GM10248 (cell line): ENCODE results near the gene SLC44A1.
A peak's percentile ranks its signal among the peaks of the same experiment; 100 is the strongest.

Source experiments
- CTCF ChIA-PET: fragments of 300-600 bp; sonication (Branson Sonifier 250); formaldehyde crosslinking; extraction: SDS; loops from one replicate; lab custom pipeline; 2021; ENCODE audit warnings: antibody characterized with exemption; lab: Yijun Ruan, JAX
- POLR2A ChIA-PET: fragments of 350-650 bp; sonication (Branson Sonifier 250); formaldehyde crosslinking; extraction: SDS; loops from one replicate; lab custom pipeline; 2020; ENCODE audit warnings: antibody characterized with exemption; lab: Yijun Ruan, JAX
- DNase-seq: peaks from one replicate; pipeline ENCODE4 v3.0.0; 2012; ENCODE audit errors: extremely low spot score
- TF ChIP-seq, protein P1 (sequence below): IDR thresholded peaks from 2 replicates; pipeline ENCODE4 v1.5.1; 2012; ENCODE audit warnings: mild to moderate bottlenecking, low read depth; ENCODE audit errors: extremely low read depth, missing control alignments, control extremely low read depth

SLC44A1 gene

DNA sequence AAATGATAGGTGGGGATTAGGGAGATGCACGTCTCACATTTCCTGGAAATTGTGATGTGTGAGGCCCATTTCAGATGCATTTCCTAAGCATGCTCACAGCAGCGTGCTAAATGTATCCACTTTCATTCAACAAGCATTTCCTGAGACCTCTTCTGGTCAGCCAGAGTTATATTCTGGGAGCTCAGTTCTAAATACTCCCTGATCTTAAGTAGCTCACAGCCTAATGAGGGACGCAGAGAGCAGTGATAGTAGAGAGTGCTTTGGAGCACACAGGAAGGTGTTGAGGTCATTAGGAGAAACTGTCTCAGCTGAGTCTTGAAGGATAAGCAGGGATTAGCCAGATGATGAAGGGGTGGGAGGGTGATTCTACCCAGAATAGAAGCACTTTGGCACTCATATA lies 157.2 kb downstream of the SLC44A1 start:
- TF ChIP-seq, protein P1, sequence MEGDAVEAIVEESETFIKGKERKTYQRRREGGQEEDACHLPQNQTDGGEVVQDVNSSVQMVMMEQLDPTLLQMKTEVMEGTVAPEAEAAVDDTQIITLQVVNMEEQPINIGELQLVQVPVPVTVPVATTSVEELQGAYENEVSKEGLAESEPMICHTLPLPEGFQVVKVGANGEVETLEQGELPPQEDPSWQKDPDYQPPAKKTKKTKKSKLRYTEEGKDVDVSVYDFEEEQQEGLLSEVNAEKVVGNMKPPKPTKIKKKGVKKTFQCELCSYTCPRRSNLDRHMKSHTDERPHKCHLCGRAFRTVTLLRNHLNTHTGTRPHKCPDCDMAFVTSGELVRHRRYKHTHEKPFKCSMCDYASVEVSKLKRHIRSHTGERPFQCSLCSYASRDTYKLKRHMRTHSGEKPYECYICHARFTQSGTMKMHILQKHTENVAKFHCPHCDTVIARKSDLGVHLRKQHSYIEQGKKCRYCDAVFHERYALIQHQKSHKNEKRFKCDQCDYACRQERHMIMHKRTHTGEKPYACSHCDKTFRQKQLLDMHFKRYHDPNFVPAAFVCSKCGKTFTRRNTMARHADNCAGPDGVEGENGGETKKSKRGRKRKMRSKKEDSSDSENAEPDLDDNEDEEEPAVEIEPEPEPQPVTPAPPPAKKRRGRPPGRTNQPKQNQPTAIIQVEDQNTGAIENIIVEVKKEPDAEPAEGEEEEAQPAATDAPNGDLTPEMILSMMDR = no peak
- ChIA-PET POLR2A (no interaction called here), CTCF (interaction anchor here (0.7 kb wide), 1 partner anchor 10 kb away, joined by 4 read pairs; no protein-coding TSS in a partner anchor)
- DNase-seq = no peak

DNA sequence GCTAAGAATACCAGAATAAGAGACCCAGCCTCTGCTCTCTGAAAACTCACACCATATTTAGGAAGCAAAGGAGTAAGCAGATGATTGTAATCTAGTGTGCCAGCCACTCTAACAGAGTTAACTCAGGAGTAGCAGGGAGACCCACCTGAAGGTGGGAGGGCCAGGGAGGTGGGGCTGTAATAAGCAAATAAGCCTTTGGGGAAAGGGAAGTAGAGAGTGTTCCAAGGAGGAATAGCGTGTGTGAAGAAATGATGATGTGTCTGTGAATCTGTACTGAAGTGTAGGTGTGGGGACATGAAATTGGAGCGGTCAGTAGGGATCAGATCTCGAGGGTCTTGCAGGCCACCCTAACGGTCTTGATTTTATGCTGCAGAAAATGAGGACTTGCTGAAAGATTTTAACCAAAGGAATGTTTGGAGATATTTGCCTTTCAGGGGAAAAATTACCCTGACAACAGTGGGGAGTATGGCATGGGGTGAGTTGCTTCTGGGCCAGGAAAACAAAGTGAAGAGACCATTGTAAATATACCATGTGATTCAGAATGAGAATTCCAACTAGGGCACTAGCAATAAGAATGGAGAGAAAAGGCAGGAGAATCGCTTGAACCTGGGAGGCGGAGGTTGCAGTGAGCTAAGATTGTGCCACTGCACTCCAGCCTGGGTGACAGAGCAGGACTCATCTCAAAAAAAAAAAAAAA lies 159.2 kb downstream of the SLC44A1 start:
- ChIA-PET CTCF (interaction anchor here (0.9 to 6.3 kb wide), 4 partner anchors 9 to 541 kb away, joined by 3 to 33 read pairs (median 6); no protein-coding TSS in a partner anchor), POLR2A (no interaction called here)
- DNase-seq = no peak
- TF ChIP-seq, protein P1 = no peak

DNA sequence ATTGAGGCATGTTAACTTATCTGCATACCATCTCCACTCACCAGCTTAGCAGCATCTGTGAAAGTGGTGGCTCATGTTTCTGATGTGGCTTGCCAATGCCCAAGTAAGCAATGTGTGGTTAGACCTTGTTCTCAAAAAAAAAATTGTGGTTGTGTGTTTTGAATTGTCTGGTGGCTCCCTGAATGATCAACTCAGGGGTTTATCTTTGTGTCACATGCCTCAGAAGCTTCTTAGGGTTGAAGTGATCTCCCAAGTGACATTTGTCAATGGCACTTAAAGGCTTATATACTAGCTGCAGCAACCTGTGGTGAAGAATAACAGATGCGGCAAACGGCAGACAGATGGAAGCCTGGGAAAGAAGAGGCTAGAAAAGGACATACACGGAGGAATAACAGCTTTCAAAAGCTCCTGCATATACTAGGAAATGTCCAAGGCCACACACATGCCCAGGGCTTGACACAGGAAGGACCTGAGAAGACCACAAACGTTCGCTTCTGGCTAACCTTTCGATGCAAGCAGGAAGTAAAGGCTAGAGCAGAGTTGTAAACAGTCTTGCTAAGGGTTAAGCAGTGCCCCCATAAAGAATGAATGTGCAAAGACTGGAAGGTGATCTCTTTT lies 161.2 kb downstream of the SLC44A1 start:
- peak; percentile 26 for DNase-seq
- TF ChIP-seq, protein P1 = no peak
- POLR2A ChIA-PET = no interaction called here
- CTCF ChIA-PET = interaction anchor here (0.5 to 6.3 kb wide), 7 partner anchors 8 to 249 kb away, joined by 3 to 33 read pairs (median 3); no protein-coding TSS in a partner anchor

DNA sequence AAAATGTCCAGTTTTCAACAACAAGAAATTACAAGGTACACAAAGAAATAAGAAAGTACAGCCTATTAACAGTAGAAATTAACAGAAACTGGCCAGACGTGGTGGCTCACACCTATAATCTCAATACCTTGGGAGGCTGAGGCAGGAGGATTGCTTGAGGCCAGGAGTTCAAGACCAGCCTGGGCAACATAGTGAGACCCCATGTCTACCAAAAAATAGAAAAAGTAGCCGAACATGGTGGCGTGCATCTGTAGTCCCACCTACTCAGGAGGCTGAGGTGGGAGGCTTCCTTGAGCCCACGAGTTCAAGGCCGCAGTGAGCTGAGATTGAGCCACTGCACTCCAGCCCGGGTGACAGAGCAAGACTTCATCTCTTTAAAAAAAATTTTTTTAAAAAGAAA lies 161.9 kb downstream of the SLC44A1 start:
- ChIA-PET CTCF (interaction anchor here (0.7 to 6.3 kb wide), 3 partner anchors 11 to 247 kb away, joined by 3 to 33 read pairs (median 4); no protein-coding TSS in a partner anchor), POLR2A (no interaction called here)
- no peak for DNase-seq
- TF ChIP-seq, protein P1 = no peak

DNA sequence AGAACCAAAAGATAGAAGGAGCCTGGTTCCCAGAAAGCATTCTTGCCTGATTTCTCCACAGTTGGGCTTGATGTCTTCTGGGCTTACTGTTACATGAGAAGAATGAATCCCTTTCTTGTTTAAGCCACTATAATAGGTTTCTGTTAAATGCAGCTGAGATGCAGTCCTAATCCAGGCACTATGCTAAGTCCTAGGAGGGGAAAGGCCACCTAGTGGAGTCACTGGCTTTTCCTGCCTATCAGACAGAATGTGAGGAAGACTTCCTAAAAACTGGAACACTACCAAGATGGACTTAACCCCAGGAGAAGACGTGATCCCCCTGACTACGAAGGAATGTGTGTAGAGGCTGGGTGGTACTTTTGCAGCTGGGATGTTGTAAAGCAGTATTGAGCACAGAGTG lies 169.1 kb downstream of the SLC44A1 start:
- TF ChIP-seq, protein P1 = peak; percentile 25
- CTCF ChIA-PET = interaction anchor here (1.1 to 3.9 kb wide), 3 partner anchors 8 to 550 kb away, joined by 3 to 22 read pairs (median 20); no protein-coding TSS in a partner anchor
- POLR2A ChIA-PET = no interaction called here
- no peak for DNase-seq

DNA sequence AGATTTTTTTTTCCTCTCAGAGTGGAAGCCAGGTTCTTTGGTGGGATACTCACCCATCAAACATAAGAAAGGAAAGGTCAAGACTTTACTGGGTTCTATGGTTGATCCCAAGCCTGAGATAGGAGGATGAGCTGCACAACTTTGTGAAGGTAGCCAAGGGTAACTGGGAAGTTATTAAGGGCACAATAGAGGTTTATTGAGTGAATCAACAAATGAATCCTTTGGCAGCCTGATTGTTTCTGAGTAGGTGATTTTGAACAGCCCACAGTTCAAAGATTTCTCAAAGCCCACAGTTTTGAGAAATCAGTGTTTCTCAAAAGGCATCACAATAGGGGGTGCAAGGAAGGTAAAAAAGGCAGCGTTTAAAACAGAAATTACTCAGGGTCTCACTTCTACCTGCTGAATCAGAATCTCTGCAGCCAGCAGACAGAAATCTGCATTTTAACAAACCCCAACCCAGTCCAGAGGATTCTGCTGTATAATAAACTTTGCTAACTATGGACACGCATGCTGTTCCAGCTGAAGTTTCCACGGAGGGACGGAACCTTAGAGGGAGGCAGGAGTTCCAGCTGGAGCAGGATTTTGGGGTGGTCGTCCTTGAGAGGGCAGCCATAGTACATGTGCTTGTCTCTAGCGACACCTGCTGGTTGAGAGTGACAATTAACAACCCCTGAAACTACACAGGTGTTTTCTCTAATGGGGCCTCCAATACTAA lies 170.7 kb downstream of the SLC44A1 start:
- DNase-seq = peak; percentile 66
- TF ChIP-seq, protein P1 = peak; percentile 69
- ChIA-PET CTCF (interaction anchor here (0.6 to 5.4 kb wide), 29 partner anchors 9 to 637 kb away, joined by 3 to 33 read pairs (median 4); partner anchors contain the start of genes FSD1L and SLC44A1), POLR2A (no interaction called here)
